Stomach (tissue), 19 donors: ENCODE data around the gene CISH. TPM values are rescaled to one million over a fixed set of nuclear protein-coding genes. Genes with fewer than 3 reads are reported as not detected.
A peak's percentile ranks its signal among the peaks of the same experiment; 100 is the strongest.

Experiments
- DNase-seq, 2 donors: peaks; one replicate each; pipeline versions ENCODE4 v3.0.0 to v3.0.0-alpha.2; 2013 to 2019
- H3K27ac ChIP-seq, 5 donors: fragments of 200-600 bp in 4 of 5; sonication (generic) in 4 of 5; one replicate each; pipeline ENCODE4 v1.5.1; 2013 to 2019; ENCODE audit warnings: mild to moderate bottlenecking in 1 of 5, moderate library complexity in 1 of 5
- H3K27me3 ChIP-seq, 3 donors: fragments of 200-600 bp; sonication (generic); one replicate each; pipeline ENCODE4 v1.5.1; 2017 to 2019; ENCODE audit warnings: mixed run types in 1 of 3
- H3K36me3 ChIP-seq, 4 donors: fragments of 200-600 bp; sonication (generic); 1 replicate in 3 of 4; 2 replicates in 1 of 4; pipeline ENCODE4 v1.5.1; 2016 to 2019
- H3K4me1 ChIP-seq, 4 donors: fragments of 200-600 bp; sonication (generic); one replicate each; pipeline ENCODE4 v1.5.1; 2016 to 2019
- H3K4me3 ChIP-seq, 4 donors: fragments of 200-600 bp; sonication (generic) in 3 of 4; one replicate each; pipeline ENCODE4 v1.5.1; 2016 to 2019; ENCODE audit warnings: mild to moderate bottlenecking in 1 of 4
- H3K9me3 ChIP-seq, 4 donors: fragments of 200-600 bp; sonication (generic); one replicate each; pipeline ENCODE4 v1.5.1; 2016 to 2019
- EP300 ChIP-seq: sonication (generic); formaldehyde crosslinking; IDR thresholded peaks from one replicate; pipeline ENCODE4 v1.6.1; 2017; ENCODE audit warnings: antibody characterized with exemption
- POLR2A ChIP-seq, 4 donors: fragments of 450-650 bp; IDR thresholded peaks; one replicate each; pipeline ENCODE4 v1.6.1; 2016; ENCODE audit warnings: antibody characterized with exemption in 4 of 4, control low read depth in 2 of 4, mild to moderate bottlenecking in 1 of 4, moderate library complexity in 1 of 4
- POLR2AphosphoS5 ChIP-seq, 3 donors: sonication (generic); formaldehyde crosslinking; IDR thresholded peaks; one replicate each; pipeline ENCODE4 v1.6.1; 2016; ENCODE audit warnings: antibody characterized with exemption in 3 of 3
- WGBS, 5 donors: extraction: QIAGEN DNeasy Blood & Tissue Kit in 3 of 5; methylation state at CpG; one replicate each; pipeline versions ENCODE4 v1.1.5 to v1.1.7; 2013 to 2018; 5-methylcytosine and 5-hydroxymethylcytosine counted together
- intact Hi-C: fragments of 100-400 bp; cut with DNase I; formaldehyde crosslinking; loops from one replicate; pipeline ENCODE4 v1.15.1; 2023; ENCODE audit warnings: low total_unique reads
- long read RNA-seq, 10 donors: transcript quantifications; one replicate each; lab custom pipeline, GENCODE V29; 2026
- polyA plus RNA-seq, 3 donors: library from polyadenylated mRNA; stranded (reverse); fragments of 200-250 nt; gene quantifications; one replicate each; pipeline ENCODE4 v1.2.3, GENCODE V29; 2013
- total RNA-seq, 5 donors: library from RNA; depleted of rRNA; stranded (reverse); fragments of >200 nt; gene quantifications; one replicate each; pipeline versions ENCODE4 v1.1.0 to v1.2.3, GENCODE V29; 2014 to 2016
- TF ChIP-seq, protein P1 (sequence below), 7 experiments: fragments of 450-650 bp in 4 of 7; fragments of 200-600 bp in 3 of 7; sonication (generic) in 3 of 7; IDR thresholded peaks; one replicate each; pipeline ENCODE4 v1.5.1; 2016 to 2019; ENCODE audit warnings: antibody characterized with exemption in 7 of 7, control low read depth in 2 of 7, mild to moderate bottlenecking in 1 of 7
- donor health status: healthy with polysubstance abuse.
- donor health status: Bipolar disorder and iron deficiency.
- donor health status: healthy.

The CISH gene, protein sequence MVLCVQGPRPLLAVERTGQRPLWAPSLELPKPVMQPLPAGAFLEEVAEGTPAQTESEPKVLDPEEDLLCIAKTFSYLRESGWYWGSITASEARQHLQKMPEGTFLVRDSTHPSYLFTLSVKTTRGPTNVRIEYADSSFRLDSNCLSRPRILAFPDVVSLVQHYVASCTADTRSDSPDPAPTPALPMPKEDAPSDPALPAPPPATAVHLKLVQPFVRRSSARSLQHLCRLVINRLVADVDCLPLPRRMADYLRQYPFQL
- total RNA-seq (1 to 10 TPM; 1.8 to 5.7 (median 3.6) TPM), polyA plus RNA-seq (10 to 100 TPM in 1 of 3 donors, 1 to 10 TPM in 2; 6.8 to 11.5 (median 7.7) TPM)
- long read RNA-seq, donor 1, full-length matches to known transcripts, result 7 of 7 reads
- long read RNA-seq, donor 1, partial matches to known transcripts, result 0 of 7 reads
- long read RNA-seq, donor 1, other reads (novel, unspliced or antisense), result 0 of 7 reads
- long read RNA-seq, donor 2, full-length matches to known transcripts, result 8 of 8 reads
- long read RNA-seq, donor 2, partial matches to known transcripts, result 0 of 8 reads
- long read RNA-seq, donor 2, other reads (novel, unspliced or antisense), result 0 of 8 reads
- long read RNA-seq, donor 3, full-length matches to known transcripts, result 7 of 7 reads
- long read RNA-seq, donor 3, partial matches to known transcripts, result 0 of 7 reads
- long read RNA-seq, donor 3, other reads (novel, unspliced or antisense), result 0 of 7 reads
- long read RNA-seq, donor 4, full-length matches to known transcripts, result 4 of 4 reads
- long read RNA-seq, donor 4, partial matches to known transcripts, result 0 of 4 reads
- long read RNA-seq, donor 4, other reads (novel, unspliced or antisense), result 0 of 4 reads
- long read RNA-seq, donor 5, full-length matches to known transcripts, result 18 of 18 reads
- long read RNA-seq, donor 5, partial matches to known transcripts, result 0 of 18 reads
- long read RNA-seq, donor 5, other reads (novel, unspliced or antisense), result 0 of 18 reads
- long read RNA-seq, donor 6, result 0 reads
- long read RNA-seq, donor 7, full-length matches to known transcripts, result 16 of 16 reads
- long read RNA-seq, donor 7, partial matches to known transcripts, result 0 of 16 reads
- long read RNA-seq, donor 7, other reads (novel, unspliced or antisense), result 0 of 16 reads
- long read RNA-seq, donor 8, full-length matches to known transcripts, result 5 of 5 reads
- long read RNA-seq, donor 8, partial matches to known transcripts, result 0 of 5 reads
- long read RNA-seq, donor 8, other reads (novel, unspliced or antisense), result 0 of 5 reads
- long read RNA-seq, donor 9, full-length matches to known transcripts, result 12 of 12 reads
- long read RNA-seq, donor 9, partial matches to known transcripts, result 0 of 12 reads
- long read RNA-seq, donor 9, other reads (novel, unspliced or antisense), result 0 of 12 reads
- long read RNA-seq, donor 10, partial matches to known transcripts, result 0 of 4 reads
- long read RNA-seq, donor 10, other reads (novel, unspliced or antisense), result 0 of 4 reads

DNA sequence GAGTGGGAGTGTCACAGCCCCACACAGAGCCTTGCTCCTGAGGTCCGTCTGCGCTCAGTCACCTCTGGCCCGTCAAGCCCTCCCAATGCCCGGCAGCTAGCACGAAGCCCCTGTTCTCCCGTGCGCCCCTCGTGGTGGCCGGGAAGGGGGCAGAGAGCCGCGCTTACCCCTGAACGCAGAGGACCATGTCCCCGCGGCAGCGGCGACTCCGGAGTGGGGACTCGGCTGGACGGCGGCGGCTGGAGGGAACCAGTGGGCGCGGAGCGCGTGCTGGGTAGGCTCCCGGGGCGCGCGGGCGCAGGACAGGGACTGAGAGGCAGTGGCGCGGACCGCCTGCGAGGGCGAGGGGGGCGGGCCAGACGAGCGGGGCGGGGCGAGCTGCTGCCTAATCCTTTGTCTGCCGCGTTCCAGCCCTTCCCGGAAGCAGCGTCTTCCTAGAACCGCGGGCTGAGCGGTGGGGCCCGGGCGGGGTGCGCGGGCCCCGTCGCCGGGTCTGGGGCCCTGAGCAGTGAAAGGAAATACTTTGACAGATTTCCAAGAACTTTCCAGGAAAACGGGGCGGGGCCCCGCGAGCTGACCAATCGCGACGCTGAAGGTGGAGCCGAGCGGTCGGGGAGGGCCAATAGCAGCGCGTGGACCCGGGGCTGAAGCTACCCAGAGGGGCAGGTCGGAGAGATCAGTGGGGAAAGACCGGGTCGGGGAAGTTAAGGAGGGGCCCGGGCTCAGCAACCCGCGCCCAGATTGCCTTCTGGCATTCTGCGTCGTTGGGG, at the start of gene CISH:
Gene CISH (minus strand): TSS at position 311 of the 770 bp plus-strand sequence. CDS start 124 bp downstream, at position 187.
- WGBS, 5 donors, result 0 to 1% (median 0%) methylated on average over 44 to 75 of the region's 75 CpGs
- H3K27me3 ChIP-seq, result no peaks in the 10 kb centered on the region
- H3K9me3 ChIP-seq, result no peaks in the 10 kb centered on the region
- H3K36me3 ChIP-seq, result peaks cover 17 to 20% (median 19%) of the 10 kb centered on the region in 4 donors
- peaks cover 40 to 82% (median 76%) of the 10 kb centered on the region in 4 donors for H3K4me1 ChIP-seq
- peak within 1 kb of the TSS; percentile 59 to 83 (median 71) for H3K4me3 ChIP-seq
- peak; percentile 94 to 98 for DNase-seq
- intact Hi-C loops, result loop anchor here (5.0 kb wide), 1 partner anchor 39 kb away; no protein-coding TSS in a partner anchor
- peak within 1 kb of the TSS; percentile 87 to 97 (median 91) for H3K27ac ChIP-seq
- TF ChIP-seq POLR2A (IDR thresholded peaks at IDR 0.05) (peak in 1 of 4 donors; percentile 46), POLR2AphosphoS5 (IDR thresholded peaks at IDR 0.05) (peak; percentile 20 to 94 (median 84)), EP300 (no peak)
- TF ChIP-seq, protein P1, sequence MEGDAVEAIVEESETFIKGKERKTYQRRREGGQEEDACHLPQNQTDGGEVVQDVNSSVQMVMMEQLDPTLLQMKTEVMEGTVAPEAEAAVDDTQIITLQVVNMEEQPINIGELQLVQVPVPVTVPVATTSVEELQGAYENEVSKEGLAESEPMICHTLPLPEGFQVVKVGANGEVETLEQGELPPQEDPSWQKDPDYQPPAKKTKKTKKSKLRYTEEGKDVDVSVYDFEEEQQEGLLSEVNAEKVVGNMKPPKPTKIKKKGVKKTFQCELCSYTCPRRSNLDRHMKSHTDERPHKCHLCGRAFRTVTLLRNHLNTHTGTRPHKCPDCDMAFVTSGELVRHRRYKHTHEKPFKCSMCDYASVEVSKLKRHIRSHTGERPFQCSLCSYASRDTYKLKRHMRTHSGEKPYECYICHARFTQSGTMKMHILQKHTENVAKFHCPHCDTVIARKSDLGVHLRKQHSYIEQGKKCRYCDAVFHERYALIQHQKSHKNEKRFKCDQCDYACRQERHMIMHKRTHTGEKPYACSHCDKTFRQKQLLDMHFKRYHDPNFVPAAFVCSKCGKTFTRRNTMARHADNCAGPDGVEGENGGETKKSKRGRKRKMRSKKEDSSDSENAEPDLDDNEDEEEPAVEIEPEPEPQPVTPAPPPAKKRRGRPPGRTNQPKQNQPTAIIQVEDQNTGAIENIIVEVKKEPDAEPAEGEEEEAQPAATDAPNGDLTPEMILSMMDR (IDR thresholded peaks at IDR 0.05), result peak in 2 of 7 experiments; percentile 5 to 8

DNA sequence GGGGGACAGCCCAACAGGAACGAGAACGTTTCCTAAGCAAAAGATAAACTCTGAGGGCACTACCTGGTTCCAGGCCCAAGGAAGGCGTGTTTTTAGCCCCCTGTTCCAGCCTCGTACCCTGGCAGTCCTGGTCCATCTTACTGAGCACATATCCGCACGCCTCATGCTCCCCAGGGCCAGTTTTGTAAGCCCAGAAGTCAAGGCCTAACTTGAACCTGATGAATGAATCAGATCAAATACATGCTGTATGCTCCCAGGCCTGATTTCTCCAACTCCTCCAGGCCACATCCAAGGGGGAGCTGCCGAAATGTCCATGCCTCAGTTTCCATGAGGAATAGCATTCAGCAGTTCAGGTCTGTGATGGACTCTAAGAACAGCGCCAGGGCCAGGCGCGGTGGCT, 48.8 kb upstream of the CISH start:
- no peak for TF ChIP-seq POLR2A (IDR thresholded peaks at IDR 0.05)
- TF ChIP-seq EP300, result no peak
- no peaks in the 10 kb centered on the region for H3K4me1 ChIP-seq
- intact Hi-C loops, result no loop called here
- no peak overlapping the region for H3K27ac ChIP-seq
- DNase-seq, result peak in 1 of 2 donors; percentile 14
- H3K36me3 ChIP-seq, result no peaks in the 10 kb centered on the region
- H3K9me3 ChIP-seq, result no peaks in the 10 kb centered on the region
- H3K27me3 ChIP-seq, result no peaks in the 10 kb centered on the region
- 89 to 93% (median 92%) methylated on average over 7 to 10 of the region's 10 CpGs for WGBS, 5 donors
- H3K4me3 ChIP-seq, result no peak overlapping the region

DNA sequence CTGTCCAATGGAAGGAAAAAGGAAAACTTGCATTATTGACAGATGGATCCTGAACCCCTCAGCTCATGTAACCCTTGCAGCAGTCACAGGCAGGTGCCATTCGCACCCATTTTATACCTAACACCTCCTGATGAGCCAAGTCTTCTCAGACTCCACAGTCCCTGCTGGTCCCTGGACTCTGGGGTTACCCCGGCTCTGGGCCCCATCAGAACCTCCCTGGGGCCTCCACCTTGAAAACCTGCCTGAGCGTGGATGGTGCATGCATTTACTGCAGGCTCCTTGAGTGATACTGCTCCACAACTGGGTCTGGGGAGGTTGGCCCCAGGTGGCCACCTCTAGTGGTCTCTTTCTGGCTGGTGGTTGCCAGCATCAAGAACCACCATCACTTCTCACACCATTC, 47.3 kb upstream of the CISH start:
- Histone ChIP-seq H3K9me3 (no peaks in the 10 kb centered on the region), H3K27ac (no peak overlapping the region), H3K36me3 (no peaks in the 10 kb centered on the region), H3K27me3 (no peaks in the 10 kb centered on the region), H3K4me3 (no peak overlapping the region), H3K4me1 (no peaks in the 10 kb centered on the region)
- TF ChIP-seq, protein P1 (IDR thresholded peaks at IDR 0.05), result no peak
- TF ChIP-seq EP300 (no peak), POLR2A (IDR thresholded peaks at IDR 0.05) (no peak), POLR2AphosphoS5 (IDR thresholded peaks at IDR 0.05) (no peak)
- WGBS, 5 donors, result 82 to 93% (median 92%) methylated on average over 3 of the region's 3 CpGs
- DNase-seq, result no peak
- intact Hi-C loops, result no loop called here

DNA sequence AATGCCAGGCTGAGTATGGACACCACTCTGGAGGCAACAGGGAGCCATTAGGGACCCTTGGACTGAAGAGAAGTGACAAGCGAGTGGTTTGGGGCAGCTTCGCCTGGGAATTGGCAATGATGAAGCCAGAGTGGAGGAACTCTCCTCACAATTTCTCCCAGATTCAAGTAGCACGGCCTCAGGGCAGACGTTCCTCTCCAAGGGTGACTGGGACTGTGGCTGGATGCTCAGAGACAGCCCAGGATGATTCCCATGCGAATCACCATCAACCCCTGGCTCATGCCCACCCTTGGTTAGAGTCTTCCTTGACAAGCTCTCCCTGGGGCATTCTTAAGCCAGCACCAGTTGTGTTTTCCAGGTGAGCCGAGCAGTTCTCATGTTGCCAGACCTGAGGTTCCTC, 46.8 kb upstream of the CISH start:
- TF ChIP-seq, protein P1 (IDR thresholded peaks at IDR 0.05), result no peak
- TF ChIP-seq EP300, result no peak
- no peak for TF ChIP-seq POLR2AphosphoS5 (IDR thresholded peaks at IDR 0.05)
- TF ChIP-seq POLR2A (IDR thresholded peaks at IDR 0.05), result no peak
- H3K27me3 ChIP-seq, result no peaks in the 10 kb centered on the region
- H3K27ac ChIP-seq, result no peak overlapping the region
- intact Hi-C loops, result no loop called here
- no peak for DNase-seq
- no peak overlapping the region for H3K4me3 ChIP-seq
- no peaks in the 10 kb centered on the region for H3K4me1 ChIP-seq
- no peaks in the 10 kb centered on the region for H3K9me3 ChIP-seq
- WGBS, 5 donors, result 83 to 93% (median 90%) methylated on average over 5 to 6 of the region's 6 CpGs
- H3K36me3 ChIP-seq, result no peaks in the 10 kb centered on the region
